HG03097 (cell line): ENCODE measurements around the gene FILIP1L.

ENCODE experiments used
- ATAC-seq: cut with Tn5 transposase; IDR thresholded peaks from one replicate; pipeline ENCODE4 v1.9.1; 2021; ENCODE audit not compliant: unreplicated experiment, low FRiP score

Gene FILIP1L

DNA sequence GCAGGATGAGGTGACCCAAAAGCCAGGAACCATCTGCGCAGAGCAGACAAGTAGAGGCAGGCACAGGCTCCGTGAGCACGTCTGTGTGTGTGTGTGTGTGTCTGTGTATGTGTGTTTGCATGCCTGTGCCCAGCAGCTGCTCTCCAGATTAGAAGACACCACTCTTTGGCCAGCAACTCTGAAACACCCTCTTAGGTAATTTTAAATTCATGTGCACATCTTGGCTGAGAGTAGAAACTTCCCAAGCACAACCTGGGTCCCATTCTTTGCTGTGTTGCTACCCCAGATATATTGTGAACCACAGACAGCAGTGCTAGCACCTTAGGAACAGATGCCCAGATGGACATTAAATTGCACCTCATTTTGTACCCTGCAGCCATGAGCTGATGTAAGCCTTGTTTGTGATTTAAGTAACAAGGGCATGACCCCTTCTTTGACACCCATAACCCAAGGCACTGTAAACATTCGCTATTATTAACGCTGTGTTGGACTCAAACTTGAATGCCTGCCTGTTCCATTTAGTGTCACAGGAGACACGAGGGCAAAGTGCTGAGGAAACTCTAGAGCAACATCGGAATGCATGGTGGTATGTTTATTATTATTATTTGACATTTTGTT, at the start of gene FILIP1L:
Gene FILIP1L (minus strand): TSS at position 89 of the 618 bp plus-strand sequence.
- no peak for ATAC-seq

DNA sequence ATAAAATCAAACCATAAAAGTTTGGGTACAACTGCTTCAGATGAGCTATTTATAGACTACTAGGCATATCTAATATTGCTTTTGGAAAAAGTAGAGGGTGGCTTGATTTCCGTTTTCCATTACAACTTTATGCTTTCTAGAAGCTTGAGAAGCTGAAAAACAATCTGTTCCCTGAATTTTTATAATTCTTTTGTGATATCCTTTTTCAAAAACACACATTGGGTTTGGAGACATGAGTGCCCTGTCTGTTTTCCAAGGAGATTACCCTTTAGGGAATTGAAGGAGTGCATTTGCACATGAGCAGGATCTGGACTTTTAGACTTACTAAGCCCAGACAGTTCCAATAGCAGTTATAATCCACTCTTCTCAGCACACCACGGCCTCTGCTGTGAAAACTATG, 49.5 kb upstream of the FILIP1L start:
- ATAC-seq = no peak

DNA sequence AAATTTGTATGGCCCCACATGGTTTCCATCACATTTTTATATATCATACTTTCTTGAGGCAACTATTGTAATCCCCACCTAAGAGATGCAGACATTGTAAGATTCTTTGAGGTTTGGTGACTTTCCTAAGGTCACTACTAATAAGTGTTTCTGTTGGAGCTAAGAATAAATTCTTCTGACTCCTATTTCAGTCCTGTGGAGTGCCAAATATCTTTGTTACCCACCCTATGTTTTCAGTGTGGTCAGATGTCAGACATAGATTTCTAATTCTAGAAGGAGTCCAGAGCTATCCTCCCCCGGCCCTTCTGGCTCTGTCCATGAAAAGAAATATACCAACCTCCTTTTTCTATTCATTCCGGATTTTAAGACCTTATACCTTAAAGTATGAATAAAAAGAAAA, 46.2 kb upstream of the FILIP1L start:
- no peak for ATAC-seq

DNA sequence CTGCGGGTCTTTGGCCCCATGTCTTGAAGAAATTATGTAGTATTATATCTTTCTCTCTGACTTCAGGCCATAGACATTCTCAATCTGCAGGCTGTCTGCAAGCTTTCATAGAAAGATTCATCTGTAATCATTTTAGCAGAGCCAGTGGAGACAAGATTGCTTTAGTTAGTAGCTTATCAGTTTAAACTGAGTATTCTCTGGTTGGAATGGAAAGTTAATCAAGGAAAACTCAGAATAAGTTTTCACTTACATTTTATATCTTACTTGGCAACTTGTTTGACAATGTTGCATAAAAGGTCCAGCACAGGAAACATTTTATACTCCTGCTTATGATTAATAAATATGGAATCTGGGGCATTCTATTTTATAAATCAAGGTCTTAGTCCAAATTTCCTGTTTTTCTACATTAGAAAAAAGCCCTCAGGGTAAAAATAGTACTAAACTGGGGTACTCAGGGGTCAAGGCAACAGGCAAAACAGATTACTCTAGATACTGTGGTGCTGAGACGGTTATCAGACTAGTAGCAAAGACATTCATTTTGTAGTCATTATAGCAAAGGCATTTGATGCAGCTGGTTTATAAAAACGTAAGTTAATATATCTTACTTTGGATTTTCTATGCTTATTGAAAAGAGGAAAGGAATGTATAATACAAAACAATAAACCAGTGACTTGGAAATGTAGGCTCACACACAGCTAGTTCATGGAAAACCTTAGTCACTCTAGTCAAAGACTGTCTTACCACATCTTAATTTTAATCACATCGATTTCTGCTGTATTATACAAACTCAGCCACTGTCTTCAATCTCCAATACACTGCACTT, 45.2 kb upstream of the FILIP1L start:
- ATAC-seq = no peak

DNA sequence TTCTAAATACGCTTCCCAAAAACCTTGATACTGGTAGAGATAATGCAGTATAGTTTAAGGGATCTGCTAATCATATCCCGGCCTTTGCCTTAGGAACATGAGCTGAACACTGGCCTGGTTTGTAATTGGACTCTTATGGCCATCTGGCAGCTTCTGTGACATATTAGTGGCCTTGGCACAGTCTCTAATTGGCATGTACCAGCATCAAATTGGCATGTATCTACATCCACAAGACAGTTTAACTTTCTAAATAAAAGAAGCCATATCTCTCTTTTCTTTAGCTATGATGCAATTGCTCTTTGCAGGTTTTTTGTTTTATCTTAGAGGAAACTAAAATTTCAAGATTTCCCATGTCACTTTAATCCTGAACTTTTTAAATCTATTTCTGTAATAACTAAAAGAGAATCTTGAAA, 44.6 kb upstream of the FILIP1L start:
- no peak for ATAC-seq

DNA sequence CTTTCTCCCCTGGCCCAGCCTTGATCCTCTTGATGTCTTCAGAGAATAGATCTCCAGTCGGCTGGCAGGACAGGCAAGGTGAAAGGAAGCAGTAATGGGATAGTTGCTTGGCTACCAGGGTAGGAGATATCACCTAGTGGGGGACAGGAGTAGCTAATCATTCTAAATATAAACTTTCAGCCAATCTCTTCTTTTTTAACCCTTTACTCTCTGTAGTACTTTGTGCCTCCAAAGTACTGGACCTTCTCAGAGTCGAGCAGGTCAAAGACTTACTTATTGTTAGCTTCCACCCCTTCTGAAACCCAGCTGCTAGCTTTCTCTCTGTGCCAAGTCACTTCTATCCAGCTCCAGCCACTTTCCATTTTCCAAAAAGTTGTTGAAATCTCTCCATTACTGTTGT, 43.4 kb upstream of the FILIP1L start:
- no peak for ATAC-seq

DNA sequence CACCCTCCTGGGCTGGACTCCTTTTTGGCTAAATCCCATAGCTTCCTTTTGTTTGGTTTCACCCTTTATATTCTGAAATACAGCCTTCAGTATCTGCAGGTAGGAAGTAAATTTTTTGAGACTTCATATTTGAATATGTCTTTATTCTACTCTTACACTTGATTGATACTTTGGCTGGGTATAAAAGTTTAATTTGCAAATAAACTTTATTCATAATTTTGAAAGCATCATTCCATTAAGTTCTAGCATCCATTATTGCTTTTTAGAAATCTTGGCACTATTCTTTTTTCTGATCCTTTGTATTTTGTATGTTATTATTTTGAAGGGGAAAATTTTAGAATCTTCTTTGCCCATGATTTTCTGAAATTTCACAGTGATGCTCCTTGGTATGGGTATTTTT, 41.3 kb upstream of the FILIP1L start:
- no peak for ATAC-seq

DNA sequence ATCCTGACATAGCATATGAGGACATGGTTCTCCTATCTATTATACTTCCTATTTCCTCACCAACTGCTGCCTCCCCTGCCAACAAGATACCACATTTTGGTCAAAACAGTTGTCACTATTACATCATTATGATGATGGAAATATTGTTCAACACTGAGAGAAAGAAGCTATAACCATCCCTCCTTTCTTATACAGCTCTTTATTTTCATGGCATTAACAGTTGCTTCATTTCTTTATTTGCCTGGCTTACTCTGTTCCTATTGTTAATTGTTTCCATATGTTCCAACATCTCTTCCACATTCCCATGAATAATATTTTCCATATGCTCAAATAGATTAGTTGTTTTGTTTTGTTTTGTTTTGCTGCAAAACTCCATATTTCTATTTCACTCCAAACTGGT, 40.8 kb upstream of the FILIP1L start:
- ATAC-seq = no peak

DNA sequence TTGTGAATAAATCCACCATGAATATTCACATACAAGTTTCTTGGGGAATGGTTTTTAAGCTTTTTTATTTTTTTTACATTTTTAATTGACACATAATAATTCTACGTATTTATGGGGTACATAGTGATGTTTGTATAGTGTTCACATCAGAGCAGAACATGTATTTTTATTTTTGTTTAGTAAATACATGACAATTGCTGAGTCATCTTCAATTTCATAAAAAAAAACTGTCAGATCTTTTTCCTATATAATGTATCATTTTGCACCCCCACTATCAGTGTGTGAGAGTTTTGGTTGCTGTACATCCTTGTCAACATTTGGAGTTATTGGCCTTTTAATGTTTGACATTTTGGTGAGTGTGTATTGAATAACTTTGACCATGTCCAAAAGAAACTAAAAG, 39.9 kb upstream of the FILIP1L start:
- ATAC-seq = no peak

DNA sequence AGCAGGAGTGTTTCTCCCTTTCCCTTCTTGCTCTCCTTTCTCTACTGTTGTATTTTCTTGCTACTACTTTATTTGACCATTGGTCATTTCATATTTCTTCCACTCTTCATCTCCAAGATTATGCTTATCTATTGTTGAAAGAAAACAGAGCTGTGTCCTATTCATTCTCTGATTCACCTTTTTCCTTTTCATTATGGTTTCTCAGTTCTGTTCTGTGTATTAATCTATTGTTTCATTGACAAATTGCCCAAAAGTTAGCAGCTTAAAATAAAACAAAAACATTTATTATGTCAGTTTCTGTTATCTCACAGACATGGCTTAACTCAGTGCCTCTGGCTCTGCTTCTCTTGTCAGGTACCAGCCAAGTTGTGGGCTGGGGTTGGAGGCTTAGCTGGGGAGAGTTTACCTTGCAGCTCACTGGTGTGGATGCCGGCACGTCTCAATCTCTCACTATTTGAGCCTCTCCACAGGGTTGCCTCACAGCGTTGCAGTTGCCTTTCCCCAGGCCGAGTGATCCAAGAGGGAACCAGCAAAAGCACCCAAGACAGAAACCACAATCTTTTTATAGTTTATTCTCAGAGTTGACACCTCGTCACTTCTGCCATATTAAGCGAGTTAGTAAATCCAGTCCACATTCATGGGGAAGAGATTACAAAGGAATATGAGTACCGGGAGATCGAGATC, 36.9 kb upstream of the FILIP1L start:
- no peak for ATAC-seq

DNA sequence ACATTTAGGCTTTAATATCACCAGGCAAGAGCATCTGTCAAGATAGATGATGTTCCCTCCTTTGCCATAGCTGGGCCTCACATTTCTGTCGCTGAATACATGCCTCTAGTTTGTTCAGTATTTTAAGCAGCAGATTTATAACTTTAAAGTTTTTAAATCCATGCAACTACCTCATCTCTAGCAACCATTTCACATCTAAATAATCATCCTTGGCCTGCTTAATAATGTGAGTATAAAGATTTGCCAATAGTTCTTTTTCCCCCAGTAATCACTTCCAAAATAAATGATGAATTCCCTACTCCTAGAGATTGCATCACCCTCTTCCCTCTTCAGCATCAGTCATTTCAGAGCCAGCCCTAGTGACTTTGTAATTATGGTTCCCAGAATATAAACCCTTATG, 36.2 kb upstream of the FILIP1L start:
- ATAC-seq = no peak

DNA sequence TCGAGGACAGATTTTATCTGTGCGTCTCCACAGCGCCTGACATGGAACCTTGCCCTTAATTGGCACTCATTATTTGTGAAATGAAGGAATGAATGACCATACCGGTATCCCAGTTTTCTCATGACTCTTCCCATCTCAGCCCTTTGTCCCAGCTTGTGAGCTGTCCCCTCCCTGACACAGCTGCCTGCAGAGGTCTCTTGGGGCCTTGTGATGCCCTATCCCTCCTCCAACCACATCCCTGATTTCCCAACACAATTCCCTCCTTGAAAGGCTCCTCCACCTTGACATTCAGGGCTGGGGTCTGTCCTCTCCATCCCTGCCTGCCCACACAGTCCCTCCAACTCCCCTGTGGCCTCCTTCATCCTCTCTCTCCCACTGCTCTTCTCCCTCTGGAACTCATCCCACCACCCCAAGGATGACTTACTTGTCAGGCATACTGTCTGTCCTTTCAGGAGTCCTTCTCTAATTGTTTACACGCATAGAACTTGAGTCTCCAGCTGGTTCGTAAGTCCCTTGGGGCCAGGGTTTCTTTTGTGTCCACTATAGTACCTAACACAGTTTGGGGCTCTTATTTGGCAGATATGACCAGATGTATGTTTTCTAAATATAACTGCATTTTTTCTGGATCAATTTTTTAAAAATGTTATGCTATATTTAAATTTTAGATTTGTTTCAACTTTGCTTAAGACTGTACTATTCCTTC, 35.6 kb upstream of the FILIP1L start:
- no peak for ATAC-seq

DNA sequence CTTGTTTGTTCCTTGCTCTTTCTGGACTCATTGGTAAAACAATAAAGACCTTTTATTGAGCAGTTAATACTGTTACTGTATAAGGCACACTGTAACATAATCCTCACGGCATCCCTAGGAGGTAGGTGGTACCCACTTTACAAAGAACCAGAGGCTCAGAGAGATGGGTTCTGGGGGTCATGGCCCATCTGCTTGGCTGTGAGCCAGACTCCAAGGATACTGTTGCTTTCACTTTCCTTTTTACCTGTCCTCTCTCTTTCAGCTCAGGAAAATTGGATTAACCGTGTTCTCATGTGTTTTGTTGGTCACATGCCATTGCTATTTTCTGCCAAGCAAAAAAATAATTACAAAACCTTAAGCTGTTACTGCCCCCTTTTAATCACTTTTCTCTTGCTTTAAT, 34.8 kb upstream of the FILIP1L start:
- no peak for ATAC-seq

DNA sequence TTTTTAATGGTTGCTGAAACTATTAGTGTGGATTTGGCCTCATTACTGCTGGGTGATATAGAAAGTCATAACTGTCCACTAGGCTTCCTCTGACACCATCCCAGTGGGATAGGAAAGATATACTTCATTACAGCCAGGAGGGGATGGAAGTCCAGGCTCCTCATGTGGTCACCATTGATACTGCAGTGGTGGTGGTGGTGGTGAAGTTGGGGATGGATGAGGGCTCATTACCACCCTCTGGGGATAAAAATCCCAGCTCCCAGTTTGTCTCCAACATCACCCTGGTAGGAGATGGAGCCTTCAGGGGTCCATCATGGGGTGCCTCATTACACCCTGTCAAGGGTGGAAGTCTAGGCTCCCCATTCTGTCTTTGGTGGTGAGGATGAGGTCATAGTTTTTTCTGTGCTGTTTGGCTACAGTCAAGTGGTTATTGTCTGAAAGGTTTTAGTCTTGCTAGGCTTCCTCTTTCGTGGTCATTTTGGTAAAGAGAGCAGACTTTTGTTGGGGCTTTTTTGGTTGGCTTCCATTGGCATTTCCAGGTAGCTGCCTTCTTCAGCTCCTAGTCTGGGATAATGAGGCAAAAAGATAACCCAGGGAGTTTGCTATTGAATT, 30.1 kb upstream of the FILIP1L start:
- no peak for ATAC-seq

DNA sequence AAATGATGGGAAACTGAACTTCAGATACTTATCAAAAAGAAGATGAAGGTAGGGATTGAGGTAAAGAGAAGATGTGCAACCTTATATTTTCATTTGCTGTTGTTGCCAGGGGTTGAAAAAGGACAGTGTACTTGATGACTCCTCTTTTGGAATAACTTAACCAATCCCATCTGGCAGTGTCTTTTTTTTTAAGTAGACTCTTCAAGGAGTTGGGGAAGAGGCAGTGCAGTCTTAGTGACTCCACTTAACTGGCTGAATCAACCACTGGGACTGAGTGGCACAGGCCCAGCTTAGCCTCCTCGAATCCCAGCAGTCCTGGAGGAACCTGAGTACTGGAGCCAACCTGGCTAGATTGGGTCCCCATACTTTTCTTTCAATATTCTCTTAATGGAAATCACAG, 27.3 kb upstream of the FILIP1L start:
- no peak for ATAC-seq

DNA sequence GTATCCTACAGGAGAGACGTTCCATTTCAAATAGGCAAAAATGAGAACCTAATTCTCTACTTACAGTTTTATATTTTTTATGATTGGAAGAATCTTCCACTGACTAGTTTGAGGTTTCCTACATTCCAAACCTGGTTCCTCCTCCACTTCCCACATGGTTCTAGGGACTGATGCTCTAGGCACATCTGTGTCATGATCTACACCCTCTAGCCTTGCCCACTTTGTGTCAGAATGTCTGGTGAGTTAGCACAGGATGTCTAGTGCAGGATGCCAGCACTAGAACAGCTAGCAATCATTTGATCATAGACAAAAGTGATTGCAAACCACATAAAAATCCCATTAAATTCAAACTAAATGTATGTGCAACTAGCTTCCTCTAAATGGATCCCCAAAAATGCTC, 26.7 kb upstream of the FILIP1L start:
- no peak for ATAC-seq

DNA sequence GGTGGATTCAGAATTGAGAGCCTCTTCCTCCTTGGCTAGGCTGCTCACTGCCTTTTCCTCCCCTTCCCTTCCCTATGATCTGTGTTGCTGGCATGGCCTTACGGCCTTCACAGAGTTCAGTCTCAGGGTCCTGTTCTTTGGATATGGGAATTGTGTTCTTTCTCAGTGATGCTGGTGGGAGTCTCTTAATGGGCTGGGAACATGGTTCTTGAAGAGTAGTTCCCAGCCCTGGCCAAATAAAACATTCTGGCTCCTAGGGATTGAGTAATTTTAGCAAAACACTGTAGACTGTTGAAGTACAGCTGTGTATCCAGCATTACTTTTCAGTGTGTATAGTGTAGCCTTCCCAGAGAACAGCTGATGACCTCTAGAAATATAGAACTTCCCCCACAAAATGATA, 22.6 kb upstream of the FILIP1L start:
- ATAC-seq = no peak

DNA sequence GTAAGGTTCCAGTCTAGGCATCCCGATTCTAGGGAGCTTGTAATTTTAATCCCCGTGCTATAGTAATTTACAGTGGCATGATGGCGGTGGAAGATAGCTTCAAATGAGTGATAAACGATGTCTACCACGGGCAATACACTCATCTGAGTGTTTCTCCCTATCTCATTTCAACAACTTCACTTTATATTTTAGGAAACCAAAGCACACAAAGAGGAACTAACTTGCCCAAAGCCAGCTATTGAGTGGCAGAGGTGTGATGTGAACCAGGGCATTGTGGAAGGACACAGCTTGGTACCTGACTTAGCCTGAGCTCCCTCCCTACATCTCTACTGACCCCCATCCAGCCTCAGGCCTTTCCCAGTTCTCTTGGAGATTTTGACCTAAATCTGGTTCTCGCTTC, 16.9 kb upstream of the FILIP1L start:
- no peak for ATAC-seq

DNA sequence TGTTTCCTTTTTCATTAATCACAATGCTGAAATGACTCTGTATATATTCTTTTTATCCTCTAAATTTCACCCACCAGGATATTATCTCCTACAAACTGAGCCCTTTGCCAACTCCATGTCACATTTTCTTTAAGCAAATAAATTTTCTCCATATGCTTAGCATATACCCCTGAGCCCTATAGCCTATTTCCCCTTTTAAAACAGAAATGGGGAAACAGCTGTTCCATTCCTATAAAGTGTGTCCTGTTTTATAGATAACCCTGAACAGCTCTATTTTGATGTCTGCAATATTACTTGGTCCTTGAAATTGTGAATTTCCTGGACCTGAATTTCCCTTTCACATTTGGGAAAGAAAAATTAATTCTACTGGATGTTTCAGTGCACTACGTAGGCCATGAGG, 15.6 kb upstream of the FILIP1L start:
- no peak for ATAC-seq

DNA sequence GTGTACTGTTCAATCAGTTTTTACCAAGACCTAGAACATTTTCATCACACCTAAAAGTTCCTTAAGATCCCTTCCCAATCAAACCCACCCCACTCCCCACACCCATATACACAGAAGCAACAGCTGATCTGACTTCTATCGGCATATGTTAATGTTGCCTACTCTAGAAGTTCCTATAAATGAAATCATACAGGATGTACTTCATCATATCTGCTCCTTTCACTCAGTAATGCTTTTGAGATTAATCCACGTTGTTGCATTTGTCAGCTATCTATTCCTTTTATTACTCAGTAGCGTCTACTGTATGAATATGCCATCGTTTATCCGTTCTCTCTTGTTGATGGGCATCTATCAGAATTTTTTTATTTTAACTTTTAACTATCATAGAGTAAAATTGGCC, 14.3 kb upstream of the FILIP1L start:
- no peak for ATAC-seq

DNA sequence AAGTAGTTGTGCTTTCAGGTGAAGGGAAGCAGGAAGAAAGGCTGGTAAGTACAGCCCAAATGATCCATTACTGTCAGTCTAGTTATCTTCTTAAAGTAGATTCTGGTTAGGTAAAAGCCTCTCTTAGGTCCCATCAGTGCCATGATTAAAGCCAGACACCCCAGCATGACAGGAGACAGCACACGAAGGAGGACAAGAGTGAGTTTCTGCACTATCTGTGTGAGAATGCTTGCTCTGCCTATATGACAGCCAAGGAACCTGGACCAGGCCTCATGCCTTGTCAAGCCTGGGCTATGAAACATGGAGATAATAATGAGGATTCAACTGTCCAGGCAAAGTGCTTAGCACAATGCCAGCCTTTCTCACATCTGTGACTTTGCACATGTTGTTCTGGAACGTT, 13.5 kb upstream of the FILIP1L start:
- no peak for ATAC-seq
